ENCODE measurements around the gene HSPA14. TPM values are rescaled to one million over a fixed set of nuclear protein-coding genes. Genes with fewer than 3 reads are reported as not detected.
"Not testable (repeated sequence)": the region's sequence is repeated elsewhere in the genome, so short reads cannot be mapped to it uniquely, and the experiment has no call there.

The HSPA14 gene
- total RNA-seq, 1 donor from 2014 or later = 23.7 TPM

GRCh38 chr10:14880229-14880628 lies 42.1 kb downstream of the HSPA14 start:
- no peak for DNase-seq (ENCODE audit: low read depth)

- no peak for DNase-seq (ENCODE audit: low read depth)
Measured at GRCh38 chr10:14884082-14884481, 46.0 kb downstream of the HSPA14 start.

GRCh38 chr10:14889318-14889717 lies 51.2 kb downstream of the HSPA14 start:
- no peak for DNase-seq (ENCODE audit: low read depth)

GRCh38 chr10:14891151-14891550 lies 53.0 kb downstream of the HSPA14 start:
- no peak for DNase-seq (ENCODE audit: low read depth)

GRCh38 chr10:14904316-14904732 lies 66.2 kb downstream of the HSPA14 start:
- peak; percentile 36 for DNase-seq (ENCODE audit: low read depth)

GRCh38 chr10:14904864-14905263 lies 66.8 kb downstream of the HSPA14 start:
- no peak for DNase-seq (ENCODE audit: low read depth)

- DNase-seq (ENCODE audit: low read depth) = no peak
Measured at GRCh38 chr10:14905890-14906289, 67.8 kb downstream of the HSPA14 start.

GRCh38 chr10:14906765-14907164 lies 68.7 kb downstream of the HSPA14 start:
- DNase-seq (ENCODE audit: low read depth) = no peak

GRCh38 chr10:14907591-14907990 lies 69.5 kb downstream of the HSPA14 start:
- not testable (repeated sequence) for DNase-seq (ENCODE audit: low read depth)

GRCh38 chr10:14909101-14909500 lies 71.0 kb downstream of the HSPA14 start:
- DNase-seq (ENCODE audit: low read depth) = no peak

- DNase-seq (ENCODE audit: low read depth) = no peak
Measured at GRCh38 chr10:14910953-14911352, 72.8 kb downstream of the HSPA14 start.

GRCh38 chr10:14911801-14912200 lies 73.7 kb downstream of the HSPA14 start:
- DNase-seq (ENCODE audit: low read depth) = no peak

- DNase-seq (ENCODE audit: low read depth) = no peak
Measured at GRCh38 chr10:14916600-14916999, 78.5 kb downstream of the HSPA14 start.

- no peak for DNase-seq (ENCODE audit: low read depth)
Measured at GRCh38 chr10:14917827-14918226, 79.7 kb downstream of the HSPA14 start.

GRCh38 chr10:14918964-14919363 lies 80.9 kb downstream of the HSPA14 start:
- DNase-seq (ENCODE audit: low read depth) = no peak

Other genes with a start within 250 kb of the HSPA14 start
- gene FAM107B, start 63.4 kb upstream of the HSPA14 start, total RNA-seq = 11.8 and 19.8 TPM in 2 replicates
- 0.88 and 2.9 TPM in 2 replicates for gene CDNF, start 269 bp upstream of the HSPA14 start, total RNA-seq
- 15.2 and 15.9 TPM in 2 replicates for gene MSANTD7, start within 50 bp of the HSPA14 start, total RNA-seq
- gene SUV39H2, start 40.6 kb downstream of the HSPA14 start, total RNA-seq = 8.8 and 10.3 TPM in 2 replicates
- 6.8 and 7.0 TPM in 2 replicates for gene DCLRE1C, start 115.8 kb downstream of the HSPA14 start, total RNA-seq
- gene MEIG1, start 121.1 kb downstream of the HSPA14 start, total RNA-seq = not detected in 2 replicates
- gene OLAH, start 205.6 kb downstream of the HSPA14 start, total RNA-seq = not detected in 2 replicates

All from myocyte (in vitro differentiated cells).